GM21723 (cell line): ENCODE data around the gene FSCN2.
A peak's percentile ranks its signal among the peaks of the same experiment; 100 is the strongest.

ENCODE experiments used
- ATAC-seq: cut with Tn5 transposase; IDR thresholded peaks from one replicate; pipeline ENCODE4 v1.9.1; 2021; ENCODE audit warnings: mild to moderate bottlenecking, moderate library complexity; ENCODE audit not compliant: unreplicated experiment

The FSCN2 gene

DNA sequence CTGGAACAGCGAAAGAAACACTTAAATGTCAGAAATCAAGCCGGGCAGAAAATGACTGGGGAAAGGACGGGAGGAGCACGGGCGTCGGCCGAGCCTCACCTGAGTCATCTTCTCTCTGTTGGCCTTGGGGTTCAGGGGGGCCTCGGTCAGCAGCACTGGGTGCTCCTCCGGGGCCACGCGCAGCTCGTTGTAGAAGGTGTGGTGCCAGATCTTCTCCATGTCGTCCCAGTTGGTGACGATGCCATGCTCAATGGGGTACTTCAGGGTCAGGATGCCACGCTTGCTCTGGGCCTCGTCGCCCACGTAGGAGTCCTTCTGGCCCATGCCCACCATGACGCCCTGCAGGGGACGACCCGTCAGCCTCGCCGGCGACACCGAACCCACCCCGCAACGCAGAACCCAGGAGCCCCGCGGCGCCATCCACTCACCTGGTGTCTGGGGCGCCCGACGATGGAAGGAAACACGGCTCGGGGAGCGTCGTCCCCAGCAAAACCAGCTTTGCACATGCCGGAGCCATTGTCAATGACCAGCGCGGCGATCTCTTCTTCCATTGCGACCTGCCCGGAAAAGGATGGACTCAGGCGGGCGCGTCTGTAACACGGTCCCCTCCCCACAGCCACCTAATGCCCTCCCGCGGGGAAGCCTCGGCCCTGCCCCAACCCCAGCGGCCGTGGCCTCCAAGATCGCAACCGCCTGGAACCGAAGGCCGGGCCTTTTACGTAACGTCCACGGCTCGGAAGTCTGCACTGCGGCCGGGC is 16.2 kb upstream of the FSCN2 start:
- no peak for ATAC-seq

GRCh38 chr17:81512562-81513371 is 15.4 kb upstream of the FSCN2 start, which contains the start of gene ACTG1:
Gene ACTG1 (minus strand): TSS chr17:81512799. CDS start chr17:81512354, 445 bp downstream.
- ATAC-seq = no peak

DNA sequence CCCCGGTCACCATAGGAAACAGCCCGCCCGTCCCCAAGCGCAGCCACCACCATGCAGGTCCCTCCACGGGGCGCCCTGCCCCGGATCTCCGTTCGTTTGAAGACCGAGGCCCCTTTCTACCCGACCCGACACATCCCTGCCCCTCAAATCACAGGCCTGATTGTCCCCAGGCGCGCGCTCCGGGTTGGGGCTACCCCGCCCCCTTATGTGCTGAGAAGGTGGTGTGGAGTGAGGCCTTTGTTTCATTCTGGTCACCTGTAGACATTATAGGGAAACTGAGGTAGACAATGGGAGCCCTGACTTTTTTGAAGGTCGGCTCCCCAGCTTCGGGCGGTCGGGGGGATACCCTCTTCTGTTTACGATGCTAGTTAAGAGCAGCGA is 14.8 kb upstream of the FSCN2 start:
- ATAC-seq = no peak

GRCh38 chr17:81513753-81514488 is 14.3 kb upstream of the FSCN2 start:
- no peak for ATAC-seq

DNA sequence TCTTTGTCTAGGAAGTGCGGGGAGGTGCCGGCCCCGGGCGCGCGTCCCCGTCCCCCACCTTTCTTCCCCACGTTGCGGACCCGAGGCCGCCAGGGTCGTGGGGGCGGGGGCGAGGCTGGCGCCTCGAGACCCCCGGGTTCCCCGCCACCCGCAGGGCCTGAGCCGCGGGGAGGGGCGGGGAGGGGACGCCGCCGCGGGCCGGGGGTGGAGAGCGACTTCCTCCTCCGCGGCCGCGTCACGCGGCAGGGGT is 13.8 kb upstream of the FSCN2 start:
- ATAC-seq = no peak

GRCh38 chr17:81514739-81515529 is 13.2 kb upstream of the FSCN2 start:
- peak; percentile 21 for ATAC-seq

GRCh38 chr17:81515530-81516041 is 12.6 kb upstream of the FSCN2 start:
- ATAC-seq = no peak

GRCh38 chr17:81516439-81516838 is 11.7 kb upstream of the FSCN2 start:
- no peak for ATAC-seq

DNA sequence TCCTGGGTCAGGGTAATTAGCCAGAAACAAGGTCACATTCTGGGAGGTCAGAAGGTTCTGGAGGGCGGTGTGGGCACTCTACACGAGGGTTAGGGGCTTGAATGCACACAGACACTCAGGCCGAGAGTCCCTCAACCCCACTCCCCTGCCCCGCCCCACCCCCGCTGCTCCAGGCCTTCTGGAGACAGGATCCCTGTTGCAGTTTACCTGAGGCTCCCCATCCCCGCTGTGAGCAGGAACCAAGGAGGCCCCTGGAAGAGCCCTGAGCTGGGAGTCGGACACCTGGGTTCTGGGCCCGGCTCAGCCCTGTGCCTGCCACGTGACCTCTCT is 11.2 kb upstream of the FSCN2 start:
- no peak for ATAC-seq

DNA sequence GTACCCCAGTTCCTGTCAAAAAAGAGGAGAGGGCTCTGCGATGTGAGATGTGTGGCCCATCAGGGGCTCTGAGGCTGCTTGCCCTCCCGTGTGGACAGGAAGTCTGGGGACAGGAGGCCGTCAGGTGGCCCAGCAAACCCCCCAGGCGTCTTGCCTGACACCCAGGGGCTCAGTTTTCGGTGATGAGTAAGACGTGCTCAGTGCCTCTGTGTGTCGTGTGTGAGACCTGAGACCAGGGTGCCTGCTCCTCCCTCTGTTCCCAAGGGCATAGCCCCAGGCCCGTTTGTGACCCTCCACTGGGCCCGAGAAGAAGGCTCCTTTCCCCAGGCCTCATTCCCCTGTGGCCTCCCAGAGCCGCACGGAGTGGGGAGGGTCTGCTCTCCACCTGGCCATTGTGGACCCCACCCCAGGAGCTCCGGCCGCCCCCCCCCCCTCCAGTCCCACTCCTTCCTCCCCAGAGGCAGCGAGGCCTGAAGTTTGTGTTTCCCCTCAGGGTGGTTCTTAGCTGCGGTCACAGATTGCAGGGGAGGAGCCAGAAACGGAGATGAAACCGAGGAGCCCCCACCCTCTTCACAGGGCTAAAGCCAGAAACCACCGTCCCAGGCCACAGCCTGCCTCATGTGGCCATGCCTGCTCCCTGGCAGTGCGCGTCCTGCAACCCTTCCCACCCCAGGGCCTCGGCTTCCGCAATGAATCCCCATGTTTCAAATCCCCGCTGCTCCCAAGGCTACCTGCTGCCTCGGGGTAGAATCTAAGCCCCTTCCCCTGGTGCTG is 10.7 kb upstream of the FSCN2 start:
- ATAC-seq = peak; percentile 31

- ATAC-seq = no peak
Observed at GRCh38 chr17:81518113-81518784, 9.9 kb upstream of the FSCN2 start.

DNA sequence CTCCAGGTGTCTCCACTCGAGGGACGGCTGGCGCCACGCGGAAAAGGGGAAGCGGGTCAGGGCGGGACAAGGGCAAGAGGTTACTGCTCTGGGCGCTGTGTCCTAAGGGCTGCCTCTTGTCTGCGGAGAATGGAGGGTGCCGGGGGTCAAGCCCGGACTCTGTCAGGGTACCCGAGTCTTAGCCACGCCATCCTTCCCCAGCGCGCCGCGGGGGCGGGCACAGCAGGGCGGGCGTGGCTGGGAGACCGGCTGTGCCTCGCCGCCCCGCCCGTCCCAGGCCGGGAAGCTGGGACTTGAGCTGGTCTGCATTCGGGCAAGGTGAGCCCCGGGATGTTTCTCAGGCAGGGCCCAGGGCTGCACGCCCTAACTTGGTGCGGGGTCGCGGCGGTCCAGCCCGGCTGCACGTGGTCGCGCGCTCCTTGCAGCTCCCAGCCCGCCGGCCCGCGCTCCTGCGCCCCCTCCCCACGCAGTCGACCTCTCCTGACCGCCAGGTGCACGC is 9.3 kb upstream of the FSCN2 start:
- no peak for ATAC-seq

GRCh38 chr17:81519284-81520020 is 8.7 kb upstream of the FSCN2 start:
- ATAC-seq = no peak

DNA sequence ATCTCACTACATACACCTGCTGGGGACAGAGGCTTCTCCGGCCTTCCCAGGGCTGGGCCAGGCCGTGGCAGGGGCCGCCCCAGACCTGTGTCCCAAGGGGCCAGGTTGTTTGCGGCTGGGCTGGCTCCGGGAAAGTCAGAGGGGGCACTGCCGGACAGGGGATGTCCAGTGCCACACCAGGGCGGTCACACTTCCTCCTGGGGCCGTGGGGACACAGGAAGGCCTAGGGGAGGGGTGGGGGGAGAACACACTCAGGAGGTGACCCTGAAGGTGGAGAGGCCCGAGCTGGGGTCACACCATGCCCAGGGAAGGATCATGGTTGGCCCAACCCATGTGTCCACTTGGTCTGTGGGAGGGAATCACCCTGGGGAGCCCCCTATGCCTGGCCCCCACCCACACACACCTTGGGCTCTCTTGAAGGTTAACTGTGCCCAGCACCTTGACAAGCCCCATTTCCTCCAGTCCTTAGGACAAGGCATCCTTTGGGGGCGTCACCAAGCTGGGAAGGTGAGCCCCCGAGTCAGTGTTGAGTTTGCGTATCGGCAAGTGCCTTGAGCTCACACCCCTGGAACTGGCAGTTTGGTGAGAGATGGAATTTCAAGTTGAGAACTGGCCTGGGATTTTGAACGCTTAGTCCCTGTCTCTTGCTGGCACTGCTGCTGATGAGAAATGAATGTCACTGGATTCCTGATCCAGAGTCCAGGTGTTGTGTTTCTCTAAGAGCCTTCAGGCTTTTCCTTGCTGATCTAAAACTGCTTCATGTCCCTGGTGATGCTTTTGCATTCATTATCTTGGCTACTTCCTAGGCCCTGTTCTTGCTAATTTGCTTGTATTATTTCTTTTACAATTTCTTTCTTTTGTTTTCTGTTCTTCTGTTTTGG is 7.9 kb upstream of the FSCN2 start:
- ATAC-seq = no peak

GRCh38 chr17:81522491-81523401 is 5.4 kb upstream of the FSCN2 start:
- no peak for ATAC-seq

DNA sequence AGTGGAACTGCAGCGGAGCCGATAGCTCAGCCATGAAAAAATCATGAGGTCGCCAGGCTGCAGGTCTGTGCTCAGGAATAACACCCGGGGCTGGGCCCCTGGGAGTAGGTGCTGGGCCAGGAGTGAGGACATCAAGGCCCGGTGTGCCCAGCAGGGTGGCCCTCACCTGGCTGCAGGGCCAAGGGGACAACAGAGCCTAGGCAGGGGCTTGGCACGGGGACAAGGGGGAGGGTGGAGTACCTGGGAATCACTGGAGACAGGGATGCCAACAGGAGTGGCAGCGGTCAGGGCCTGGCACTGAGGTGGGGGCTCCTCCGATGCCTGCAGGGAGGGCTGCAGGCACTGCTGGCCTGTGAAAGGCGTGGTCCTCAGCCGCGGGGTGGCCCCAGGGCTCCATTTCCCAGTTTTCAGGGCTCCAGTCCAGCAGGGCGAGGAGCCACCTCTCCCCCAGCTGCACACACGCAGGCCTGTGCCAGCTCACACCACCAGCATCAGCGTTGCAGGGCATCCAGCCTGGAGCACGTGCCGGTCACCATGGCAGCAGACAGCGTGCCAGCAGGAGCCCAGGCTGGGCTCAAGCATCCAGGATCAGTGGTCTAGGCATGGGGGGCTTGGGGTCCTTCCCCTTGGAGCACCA is 4.7 kb upstream of the FSCN2 start:
- ATAC-seq = no peak
